Endometrial microvascular endothelial cells (primary cell): Measurements from ENCODE around the gene KRT81. TPM values are rescaled to one million over a fixed set of nuclear protein-coding genes. Genes with fewer than 3 reads are reported as not detected.
"Not testable (repeated sequence)": the region's sequence is repeated elsewhere in the genome, so short reads cannot be mapped to it uniquely, and the experiment has no call there.

ENCODE experiments used
- in situ Hi-C: cut with HindIII; loops from 2 replicates; pipeline ENCODE4 v1.10.0; 2017; ENCODE audit warnings: low sequenced_read_pairs, low pct_unique_long_range_greater_than_20kb; ENCODE audit errors: inconsistent ontology term
- total RNA-seq: library from RNA; depleted of rRNA; stranded (reverse); fragments of >200 nt; gene quantifications from one replicate; pipeline ENCODE4 v1.2.3, GENCODE V29; 2015; ENCODE audit errors: inconsistent ontology term

Gene KRT81
- total RNA-seq, 1 donor from 2014 or later = not detected

GRCh38 chr12:52319097-52319496 is 27.8 kb upstream of the KRT81 start:
- in situ Hi-C loops = no loop called here

GRCh38 chr12:52318241-52318990 is 27.1 kb upstream of the KRT81 start:
- in situ Hi-C loops = no loop called here

GRCh38 chr12:52317468-52318052 is 26.2 kb upstream of the KRT81 start:
- in situ Hi-C loops = no loop called here

DNA sequence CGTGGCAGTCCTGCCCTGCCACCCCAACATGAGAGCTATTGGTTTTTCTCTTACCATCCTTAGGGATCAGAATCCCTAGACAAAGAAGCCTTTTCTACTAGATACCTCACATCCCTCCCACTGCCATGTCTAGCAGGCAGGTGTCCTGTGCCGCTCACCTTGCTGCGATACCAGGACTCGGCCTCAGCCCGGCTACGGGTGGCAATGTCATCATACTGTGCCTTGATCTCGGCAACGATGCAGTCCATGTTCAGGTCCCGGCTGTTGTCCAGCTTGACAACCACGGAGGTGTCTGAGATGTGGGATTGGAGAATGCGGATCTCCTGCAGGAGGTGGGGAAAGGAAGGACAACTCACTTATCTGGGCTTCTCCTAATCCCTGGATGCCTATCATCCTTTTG is 25.4 kb upstream of the KRT81 start:
- in situ Hi-C loops = no loop called here

GRCh38 chr12:52316290-52316689 is 25.0 kb upstream of the KRT81 start:
- in situ Hi-C loops = no loop called here

GRCh38 chr12:52315721-52316120 is 24.4 kb upstream of the KRT81 start:
- in situ Hi-C loops = not testable (repeated sequence)

DNA sequence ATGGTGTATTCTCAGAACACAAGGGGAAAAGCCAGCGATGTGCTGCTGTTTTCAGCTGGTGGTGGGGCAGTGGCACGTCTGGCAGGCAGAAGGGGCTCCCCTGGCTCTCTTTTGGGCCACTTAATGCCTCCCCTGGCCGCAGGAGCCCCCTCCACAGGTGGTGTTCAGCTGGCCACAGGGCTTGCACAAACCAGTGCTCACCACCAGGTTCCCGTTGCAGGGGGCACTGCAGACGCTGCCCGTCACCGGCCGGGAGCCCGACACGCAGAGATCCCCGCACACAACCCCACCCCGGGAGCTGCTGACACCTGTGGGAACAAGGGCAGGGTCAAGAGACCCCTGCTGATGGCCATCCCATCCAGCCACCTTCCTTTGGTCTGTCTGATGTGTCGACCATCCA is 23.2 kb upstream of the KRT81 start:
- in situ Hi-C loops = no loop called here

- in situ Hi-C loops = no loop called here
Observed at GRCh38 chr12:52313926-52314325, 22.6 kb upstream of the KRT81 start.

DNA sequence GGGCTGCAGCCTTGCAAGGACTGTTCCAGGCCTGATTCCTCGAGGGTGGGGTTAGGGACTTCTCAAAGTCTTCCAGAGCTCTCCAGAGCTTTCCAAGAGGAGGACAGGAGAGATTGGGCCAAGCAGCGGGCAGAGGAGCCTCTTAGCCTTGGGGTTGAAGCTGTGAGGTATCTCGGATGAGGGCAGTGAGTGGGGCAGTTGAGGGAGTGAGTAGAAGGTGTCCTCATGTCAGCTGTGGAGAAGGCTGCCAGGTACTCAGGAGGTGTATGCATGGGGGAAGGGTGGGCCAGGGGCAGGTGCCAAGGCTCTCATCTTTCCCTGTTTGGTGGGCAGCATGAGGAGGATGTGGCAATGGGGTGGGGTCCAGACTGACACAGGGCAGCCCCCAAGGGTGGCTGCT is 22.1 kb upstream of the KRT81 start:
- in situ Hi-C loops = no loop called here

GRCh38 chr12:52312086-52312485 is 20.8 kb upstream of the KRT81 start:
- in situ Hi-C loops = no loop called here

DNA sequence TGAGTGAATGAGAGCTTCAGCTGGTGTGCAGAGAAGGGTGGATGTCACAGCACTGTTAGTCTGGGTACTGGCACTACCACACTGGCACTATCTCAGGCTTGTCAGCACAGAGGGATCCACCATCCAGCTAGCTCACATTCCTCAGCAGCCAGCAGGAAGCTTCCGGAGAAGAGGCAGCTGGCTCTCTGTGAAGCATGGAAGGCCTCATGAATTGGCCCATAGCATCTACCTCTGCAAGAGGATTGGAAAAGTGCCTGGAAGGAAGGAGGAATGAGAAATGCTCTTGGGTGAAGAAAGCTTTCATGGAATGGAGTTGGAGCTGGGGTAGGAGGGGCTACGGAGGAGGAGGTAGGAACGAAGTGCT is 19.9 kb upstream of the KRT81 start:
- in situ Hi-C loops = no loop called here

DNA sequence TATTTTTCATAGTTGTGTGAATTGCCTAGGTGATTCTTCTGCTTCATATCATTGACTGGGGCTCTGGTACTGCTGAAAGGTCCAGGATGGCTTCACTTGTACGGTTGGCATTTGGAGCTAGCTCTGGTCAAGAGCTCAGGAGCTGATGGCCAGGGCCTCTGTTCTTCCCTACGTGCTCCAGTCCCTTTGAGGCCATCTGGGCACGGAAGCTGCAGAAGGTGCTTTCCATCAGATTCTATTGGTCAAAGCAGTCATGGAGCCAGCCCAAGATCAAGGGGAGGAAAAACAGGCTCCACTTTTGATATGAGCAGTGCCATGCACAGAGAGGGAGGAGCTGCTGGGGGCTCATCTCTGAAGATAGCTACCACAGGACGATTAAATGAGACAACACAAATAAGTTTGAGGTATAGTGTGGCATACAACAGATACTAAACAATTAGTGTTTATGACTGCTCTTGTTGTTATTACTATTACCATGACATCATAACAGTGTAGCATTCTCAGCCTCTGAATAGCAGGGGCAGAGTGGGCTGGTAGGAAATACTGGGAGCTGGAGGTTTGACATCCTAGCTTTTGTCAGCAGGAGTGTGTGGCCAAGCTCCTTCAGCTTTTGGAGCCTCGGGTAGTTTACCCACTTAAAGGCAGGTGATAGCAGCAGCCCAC is 19.4 kb upstream of the KRT81 start:
- in situ Hi-C loops = no loop called here

- in situ Hi-C loops = no loop called here
Observed at GRCh38 chr12:52308806-52309425, 17.6 kb upstream of the KRT81 start.

- in situ Hi-C loops = no loop called here
Observed at GRCh38 chr12:52307836-52308805, 16.8 kb upstream of the KRT81 start.

GRCh38 chr12:52306731-52307130 is 15.4 kb upstream of the KRT81 start:
- in situ Hi-C loops = no loop called here

DNA sequence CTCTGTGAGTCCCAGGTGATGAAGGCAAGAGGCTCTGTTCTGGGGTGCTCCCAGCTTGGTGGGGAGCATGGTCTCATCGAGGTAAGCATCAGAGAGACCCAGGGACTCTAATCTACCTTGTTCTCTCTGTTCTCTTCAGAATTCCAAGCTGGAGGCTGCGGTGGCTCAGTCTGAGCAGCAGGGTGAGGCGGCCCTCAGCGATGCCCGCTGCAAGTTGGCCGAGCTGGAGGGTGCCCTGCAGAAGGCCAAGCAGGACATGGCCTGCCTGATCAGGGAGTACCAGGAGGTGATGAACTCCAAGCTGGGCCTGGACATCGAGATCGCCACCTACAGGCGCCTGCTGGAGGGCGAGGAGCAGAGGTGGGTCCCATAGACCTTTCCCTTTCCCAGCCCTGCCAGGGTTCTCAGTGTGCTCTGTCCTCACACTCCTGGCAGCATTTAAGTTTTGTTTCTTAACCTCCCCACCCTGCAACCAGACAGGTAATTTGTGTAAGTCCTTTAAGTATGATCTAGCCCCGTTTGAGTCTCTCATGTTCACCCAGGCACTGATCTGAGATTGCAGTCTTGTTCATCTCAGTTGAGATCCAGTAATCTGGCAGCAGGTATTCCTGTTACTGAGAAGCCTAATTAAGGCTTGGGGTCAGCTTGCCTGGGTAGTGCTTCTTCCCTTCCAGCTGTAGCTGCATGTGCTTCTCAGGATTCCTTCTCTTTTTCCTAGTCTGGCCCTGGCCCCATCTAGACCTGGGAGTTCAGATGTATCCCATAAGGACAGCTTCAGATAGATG is 14.8 kb upstream of the KRT81 start:
- in situ Hi-C loops = no loop called here

- in situ Hi-C loops = not testable (repeated sequence)
Observed at GRCh38 chr12:52304941-52305411, 13.6 kb upstream of the KRT81 start.
